Lower leg skin (tissue), 3 donors: ENCODE measurements around the gene TBC1D9.

Experiments used
- POLR2A ChIP-seq, 2 donors: fragments of 450-650 bp; IDR thresholded peaks; one replicate each; pipeline ENCODE4 v1.6.1; 2016 to 2017; ENCODE audit warnings: antibody characterized with exemption in 2 of 2, mild to moderate bottlenecking in 1 of 2, moderate library complexity in 1 of 2
- TF ChIP-seq, protein P1 (sequence below), 3 donors: fragments of 450-650 bp; IDR thresholded peaks; one replicate each; pipeline ENCODE4 v1.5.1; 2016; ENCODE audit warnings: antibody characterized with exemption in 3 of 3, mild to moderate bottlenecking in 3 of 3, moderate library complexity in 2 of 3

DNA sequence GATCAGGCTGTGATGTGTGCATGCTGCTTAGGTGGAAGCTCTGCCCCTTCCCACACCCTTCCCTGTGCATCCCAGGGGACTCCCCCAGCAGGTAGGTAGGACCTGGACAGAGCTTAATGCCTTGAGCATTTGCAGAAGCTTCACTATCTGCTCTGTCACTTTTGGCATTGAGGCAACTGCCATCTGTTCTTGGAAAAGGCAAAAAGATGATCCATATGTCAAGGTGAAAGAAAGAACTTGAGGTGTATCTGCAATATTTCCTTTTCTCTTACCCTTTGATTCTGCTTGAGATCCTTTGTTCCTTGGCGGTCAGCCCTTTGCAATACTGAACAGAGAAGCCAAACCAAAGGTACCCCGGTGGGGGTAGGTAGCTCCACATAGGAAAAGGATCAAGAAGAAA, 37.1 kb upstream of the TBC1D9 start:
- TF ChIP-seq, protein P1, sequence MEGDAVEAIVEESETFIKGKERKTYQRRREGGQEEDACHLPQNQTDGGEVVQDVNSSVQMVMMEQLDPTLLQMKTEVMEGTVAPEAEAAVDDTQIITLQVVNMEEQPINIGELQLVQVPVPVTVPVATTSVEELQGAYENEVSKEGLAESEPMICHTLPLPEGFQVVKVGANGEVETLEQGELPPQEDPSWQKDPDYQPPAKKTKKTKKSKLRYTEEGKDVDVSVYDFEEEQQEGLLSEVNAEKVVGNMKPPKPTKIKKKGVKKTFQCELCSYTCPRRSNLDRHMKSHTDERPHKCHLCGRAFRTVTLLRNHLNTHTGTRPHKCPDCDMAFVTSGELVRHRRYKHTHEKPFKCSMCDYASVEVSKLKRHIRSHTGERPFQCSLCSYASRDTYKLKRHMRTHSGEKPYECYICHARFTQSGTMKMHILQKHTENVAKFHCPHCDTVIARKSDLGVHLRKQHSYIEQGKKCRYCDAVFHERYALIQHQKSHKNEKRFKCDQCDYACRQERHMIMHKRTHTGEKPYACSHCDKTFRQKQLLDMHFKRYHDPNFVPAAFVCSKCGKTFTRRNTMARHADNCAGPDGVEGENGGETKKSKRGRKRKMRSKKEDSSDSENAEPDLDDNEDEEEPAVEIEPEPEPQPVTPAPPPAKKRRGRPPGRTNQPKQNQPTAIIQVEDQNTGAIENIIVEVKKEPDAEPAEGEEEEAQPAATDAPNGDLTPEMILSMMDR (IDR thresholded peaks at IDR 0.05), result no peak
- TF ChIP-seq POLR2A (IDR thresholded peaks at IDR 0.05), result no peak
